ENCODE measurements around the gene PF4V1.

DNA sequence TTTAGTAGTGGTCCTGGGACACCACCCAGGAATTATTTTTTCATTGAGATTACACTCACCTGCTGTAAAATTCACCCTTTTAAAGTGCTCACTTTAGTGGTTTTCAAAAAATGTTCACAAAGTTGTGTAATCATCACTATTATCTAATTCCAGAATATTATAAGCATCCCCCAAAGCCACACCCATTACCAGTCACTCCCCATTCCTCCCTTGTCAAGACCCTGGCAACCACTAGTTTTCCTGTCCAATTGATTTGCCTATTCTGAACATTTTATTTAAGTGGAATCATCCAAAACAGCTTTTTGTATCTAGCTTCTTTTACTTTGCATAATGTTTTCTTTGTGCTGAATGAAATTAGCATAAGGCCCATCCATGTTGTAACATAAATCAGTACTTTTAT, 29.3 kb upstream of the PF4V1 start:
- no peak for TF ChIP-seq POLR2A (IDR thresholded peaks at IDR 0.05)
- TF ChIP-seq, protein P1, sequence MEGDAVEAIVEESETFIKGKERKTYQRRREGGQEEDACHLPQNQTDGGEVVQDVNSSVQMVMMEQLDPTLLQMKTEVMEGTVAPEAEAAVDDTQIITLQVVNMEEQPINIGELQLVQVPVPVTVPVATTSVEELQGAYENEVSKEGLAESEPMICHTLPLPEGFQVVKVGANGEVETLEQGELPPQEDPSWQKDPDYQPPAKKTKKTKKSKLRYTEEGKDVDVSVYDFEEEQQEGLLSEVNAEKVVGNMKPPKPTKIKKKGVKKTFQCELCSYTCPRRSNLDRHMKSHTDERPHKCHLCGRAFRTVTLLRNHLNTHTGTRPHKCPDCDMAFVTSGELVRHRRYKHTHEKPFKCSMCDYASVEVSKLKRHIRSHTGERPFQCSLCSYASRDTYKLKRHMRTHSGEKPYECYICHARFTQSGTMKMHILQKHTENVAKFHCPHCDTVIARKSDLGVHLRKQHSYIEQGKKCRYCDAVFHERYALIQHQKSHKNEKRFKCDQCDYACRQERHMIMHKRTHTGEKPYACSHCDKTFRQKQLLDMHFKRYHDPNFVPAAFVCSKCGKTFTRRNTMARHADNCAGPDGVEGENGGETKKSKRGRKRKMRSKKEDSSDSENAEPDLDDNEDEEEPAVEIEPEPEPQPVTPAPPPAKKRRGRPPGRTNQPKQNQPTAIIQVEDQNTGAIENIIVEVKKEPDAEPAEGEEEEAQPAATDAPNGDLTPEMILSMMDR (IDR thresholded peaks at IDR 0.05), result no peak
- TF ChIP-seq EP300 (IDR thresholded peaks at IDR 0.05), result no peak
